Keratinocyte (primary cell): ENCODE results near the gene ZNF93. TPM values are rescaled to one million over a fixed set of nuclear protein-coding genes. Genes with fewer than 3 reads are reported as not detected.

Experiments
- DNase-seq: peaks from one replicate; pipeline ENCODE4 v3.0.0-alpha.2; 2011; ENCODE audit warnings: low read depth, missing footprints, low spot score
- FAIRE-seq: peaks from 2 replicates; lab custom pipeline; 2011; peaks lifted over from hg19 to GRCh38; lab: Jason Lieb, UNC
- H2AFZ ChIP-seq: 2 replicates; pipeline ENCODE4 v1.6.0; 2012; ENCODE audit warnings: low read length, control low read depth, inconsistent platforms; ENCODE audit not compliant: control insufficient read depth
- H3K27ac ChIP-seq: 2 replicates; pipeline ENCODE4 v1.5.1; 2011; ENCODE audit warnings: low read length; ENCODE audit not compliant: control insufficient read depth, insufficient read depth
- H3K27me3 ChIP-seq: 3 replicates; pipeline ENCODE4 v1.6.0; 2011; ENCODE audit warnings: low read length; ENCODE audit not compliant: control insufficient read depth, insufficient read depth; ENCODE audit errors: extremely low read depth
- H3K36me3 ChIP-seq, 2 experiments: 2 replicates in 1 of 2; 3 replicates in 1 of 2; pipeline ENCODE4 v1.5.1; 2011; ENCODE audit warnings: low read length in 2 of 2, mild to moderate bottlenecking in 1 of 2; ENCODE audit not compliant: control insufficient read depth in 2 of 2, insufficient read depth in 2 of 2; ENCODE audit errors: extremely low read depth in 1 of 2
- H3K4me1 ChIP-seq: 3 replicates; pipeline ENCODE4 v1.5.1; 2011; ENCODE audit warnings: low read length; ENCODE audit not compliant: control insufficient read depth, insufficient read depth; ENCODE audit errors: extremely low read depth
- H3K4me2 ChIP-seq: 3 replicates; pipeline ENCODE4 v1.6.0; 2011; ENCODE audit warnings: low read depth, low read length; ENCODE audit not compliant: control insufficient read depth, insufficient read depth; ENCODE audit errors: extremely low read depth
- H3K4me3 ChIP-seq, 3 experiments: fragments of 200-600 bp in 1 of 3; sonication (generic) in 1 of 3; 2 replicates in 2 of 3; 3 replicates in 1 of 3; pipeline ENCODE4 v1.5.1; 2011 to 2016; ENCODE audit warnings: low read length in 3 of 3, mild to moderate bottlenecking in 3 of 3, control low read depth in 2 of 3, inconsistent platforms in 1 of 3, low read depth in 1 of 3, mixed read lengths in 1 of 3, mixed run types in 1 of 3, moderate library complexity in 1 of 3; ENCODE audit not compliant: control insufficient read depth in 2 of 3, insufficient read depth in 2 of 3; ENCODE audit errors: extremely low read depth in 1 of 3
- H3K79me2 ChIP-seq: 2 replicates; pipeline ENCODE4 v1.6.0; 2012; ENCODE audit warnings: low read length; ENCODE audit not compliant: control insufficient read depth, insufficient read depth
- H3K9ac ChIP-seq: 3 replicates; pipeline ENCODE4 v1.6.0; 2011; ENCODE audit warnings: low read length; ENCODE audit not compliant: control insufficient read depth, insufficient read depth; ENCODE audit errors: extremely low read depth
- H3K9me1 ChIP-seq: 3 replicates; pipeline ENCODE4 v1.6.0; 2011; ENCODE audit warnings: low read length; ENCODE audit not compliant: control insufficient read depth, insufficient read depth; ENCODE audit errors: extremely low read depth
- H3K9me3 ChIP-seq: 2 replicates; pipeline ENCODE4 v1.5.1; 2012; ENCODE audit warnings: low read depth, low read length; ENCODE audit not compliant: control insufficient read depth
- H4K20me1 ChIP-seq: 3 replicates; pipeline ENCODE4 v1.6.0; 2011; ENCODE audit warnings: low read length; ENCODE audit not compliant: control insufficient read depth, insufficient read depth; ENCODE audit errors: extremely low read depth
- CTCF ChIP-seq, 3 experiments: IDR thresholded peaks in 1 of 3; conservative IDR thresholded peaks in 1 of 3; optimal IDR thresholded peaks in 1 of 3; 2 replicates in 2 of 3; 3 replicates in 1 of 3; pipeline versions ENCODE3 to v1.5.1; 2011; ENCODE audit warnings: low read length in 3 of 3, mild to moderate bottlenecking in 3 of 3, moderate library complexity in 2 of 3, control low read depth in 1 of 3, inconsistent platforms in 1 of 3; ENCODE audit not compliant: insufficient read depth in 2 of 3; ENCODE audit errors: extremely low read depth in 1 of 3
- EZH2 ChIP-seq: IDR thresholded peaks from one replicate; pipeline ENCODE4 v1.6.1; 2012; ENCODE audit warnings: inconsistent platforms, mild to moderate bottlenecking, low read length, moderate library complexity
- dilution Hi-C: fragments of 300-500 bp; cut with MboI; formaldehyde crosslinking; loops from one replicate; pipeline ENCODE4 v1.7.0; 2020; ENCODE audit warnings: low sequenced_read_pairs; ENCODE audit not compliant: extremely low pct_ligation_motif_present
- polyA plus RNA-seq, 5 experiments: library from polyadenylated mRNA; depleted of rRNA in 3 of 5; stranded (reverse) in 3 of 5; stranded (forward) in 1 of 5; unstranded in 1 of 5; fragments of >200 nt; gene quantifications; 1 replicate in 1 of 5; 2 replicates in 3 of 5; 3 replicates in 1 of 5; pipeline versions ENCODE4 v1.2.1 to v1.2.3, GENCODE V29; 2011 to 2012; ENCODE audit warnings: missing spikeins in 2 of 5, low read depth in 1 of 5, low replicate concordance in 1 of 5

The ZNF93 gene
- polyA plus RNA-seq, 1 donor (not counting 4 experiments of a cell fraction or from before 2014, with no cell fraction given) = 4.8 TPM

- DNase-seq = no peak
Measured at GRCh38 chr19:19966862-19967261, 66.1 kb downstream of the ZNF93 start.

More at GRCh38 chr19:19966862-19967261, 66.1 kb downstream of the ZNF93 start:
- Histone ChIP-seq H3K27ac (no peak overlapping the region), H3K9me3 (peaks cover 2% of the 10 kb centered on the region), H3K36me3 (no peaks in the 10 kb centered on the region), H3K4me3 (no peak overlapping the region), H3K4me1 (no peaks in the 10 kb centered on the region), H3K4me2 (no peak overlapping the region), H3K9me1 (no peaks in the 10 kb centered on the region), H3K9ac (no peak overlapping the region), H2AFZ (no peak overlapping the region), H3K79me2 (no peaks in the 10 kb centered on the region), H3K27me3 (no peaks in the 10 kb centered on the region), H4K20me1 (no peaks in the 10 kb centered on the region)
- dilution Hi-C loops = no loop called here
- no peak for FAIRE-seq
- TF ChIP-seq EZH2 (no peak), CTCF (optimal IDR thresholded peaks at IDR 0.05 in 1 of 3, IDR thresholded peaks at IDR 0.05 in 1 of 3, conservative IDR thresholded peaks at IDR 0.05 in 1 of 3; ENCODE audit: extremely low read depth in 1 of 3, insufficient read depth in 2 of 3, low read length in 3 of 3) (no peak)

Other genes starting within 250 kb of the ZNF93 start
- gene ATP13A1, start 237.3 kb upstream of the ZNF93 start, polyA plus RNA-seq = 9.8 to 20.5 TPM (median 17.7 TPM) in 3 replicates
- gene ZNF101, start 232.1 kb upstream of the ZNF93 start, polyA plus RNA-seq = 6.0 to 9.8 TPM (median 8.1 TPM) in 3 replicates
- 1.8 to 2.1 TPM (median 2.1 TPM) in 3 replicates for gene ZNF14, start 167.8 kb upstream of the ZNF93 start, polyA plus RNA-seq
- 5.6 to 9.7 TPM (median 8.7 TPM) in 3 replicates for gene ZNF506, start 79.2 kb upstream of the ZNF93 start, polyA plus RNA-seq
- 1.8 to 2.3 TPM (median 2.0 TPM) in 3 replicates for gene ZNF253, start 35.1 kb upstream of the ZNF93 start, polyA plus RNA-seq
- gene ZNF682, start 138.6 kb downstream of the ZNF93 start, polyA plus RNA-seq = 2.0 to 6.1 TPM (median 6.0 TPM) in 3 replicates
- 2.8 to 5.8 TPM (median 3.3 TPM) in 3 replicates for gene ZNF90, start 177.1 kb downstream of the ZNF93 start, polyA plus RNA-seq